HG03066 (cell line): ENCODE data around the gene BAX.

Source experiments
- ATAC-seq: cut with Tn5 transposase; IDR thresholded peaks from one replicate; pipeline ENCODE4 v1.9.1; 2021; ENCODE audit warnings: low read depth; ENCODE audit not compliant: unreplicated experiment

The BAX gene

DNA sequence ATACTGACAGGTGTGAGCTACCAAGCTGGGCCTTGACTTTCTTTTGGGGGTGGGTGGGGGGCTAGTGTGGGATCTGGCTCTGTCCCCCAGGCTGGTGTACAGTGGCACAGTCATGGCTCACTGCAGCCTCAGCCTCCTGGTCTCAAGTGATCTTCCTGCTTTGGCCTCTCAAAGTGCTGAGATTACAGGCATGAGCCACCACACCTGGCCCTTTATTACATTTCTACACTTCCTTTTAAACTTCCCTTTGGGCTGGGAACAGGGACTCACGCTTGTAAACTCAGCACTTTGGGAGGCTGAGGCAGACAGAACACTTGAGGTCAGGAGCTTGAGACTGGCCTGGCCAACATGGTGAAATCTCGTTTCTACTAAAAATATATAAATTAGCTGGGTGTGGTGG lies 22.4 kb downstream of the BAX start:
- no peak for ATAC-seq

GRCh38 chr19:48982280-48982679 lies 27.6 kb downstream of the BAX start:
- no peak for ATAC-seq

GRCh38 chr19:48985711-48986110 lies 31.0 kb downstream of the BAX start:
- no peak for ATAC-seq

- no peak for ATAC-seq
Measured at GRCh38 chr19:48986211-48986610, 31.5 kb downstream of the BAX start.

DNA sequence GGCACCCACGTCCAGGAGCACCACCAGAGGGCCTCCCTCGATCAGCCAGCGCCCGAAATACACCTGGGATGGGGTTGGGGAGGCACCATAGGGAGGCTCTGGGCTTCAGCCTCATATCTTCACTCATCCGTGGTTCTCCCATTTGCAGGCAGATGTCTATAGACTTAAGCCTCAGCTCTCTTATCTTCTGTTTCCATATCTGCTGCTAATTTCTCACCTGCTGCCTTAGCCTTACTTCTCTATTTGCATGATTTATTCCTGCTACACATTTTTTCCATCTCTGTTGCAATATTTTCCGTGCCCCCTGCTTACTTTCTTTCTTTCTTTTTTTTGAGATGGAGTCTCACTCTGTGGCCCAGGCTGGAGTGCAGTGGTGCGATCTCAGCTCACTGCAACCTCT lies 32.6 kb downstream of the BAX start:
- ATAC-seq, result no peak

GRCh38 chr19:48988286-48988685 lies 33.6 kb downstream of the BAX start:
- no peak for ATAC-seq

DNA sequence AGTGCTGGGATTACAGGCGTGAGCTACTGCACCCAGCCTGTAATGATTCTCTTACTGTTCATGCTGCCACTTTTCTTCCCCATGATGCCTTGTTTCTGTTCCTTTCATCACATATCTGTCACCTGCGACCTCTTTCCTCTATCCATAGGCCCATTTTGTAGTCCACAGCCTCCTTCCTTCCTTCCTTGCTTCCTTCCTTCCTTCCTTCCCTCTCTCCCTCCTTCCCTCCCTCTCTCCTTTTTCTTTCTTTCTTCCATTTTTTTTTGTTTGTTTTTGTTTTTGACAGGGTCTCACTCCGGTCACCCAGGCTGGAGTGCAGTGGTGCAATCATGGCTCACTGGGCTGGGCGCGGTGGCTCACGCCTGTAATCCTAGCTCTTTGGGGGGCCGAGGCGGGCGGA lies 34.2 kb downstream of the BAX start:
- no peak for ATAC-seq

DNA sequence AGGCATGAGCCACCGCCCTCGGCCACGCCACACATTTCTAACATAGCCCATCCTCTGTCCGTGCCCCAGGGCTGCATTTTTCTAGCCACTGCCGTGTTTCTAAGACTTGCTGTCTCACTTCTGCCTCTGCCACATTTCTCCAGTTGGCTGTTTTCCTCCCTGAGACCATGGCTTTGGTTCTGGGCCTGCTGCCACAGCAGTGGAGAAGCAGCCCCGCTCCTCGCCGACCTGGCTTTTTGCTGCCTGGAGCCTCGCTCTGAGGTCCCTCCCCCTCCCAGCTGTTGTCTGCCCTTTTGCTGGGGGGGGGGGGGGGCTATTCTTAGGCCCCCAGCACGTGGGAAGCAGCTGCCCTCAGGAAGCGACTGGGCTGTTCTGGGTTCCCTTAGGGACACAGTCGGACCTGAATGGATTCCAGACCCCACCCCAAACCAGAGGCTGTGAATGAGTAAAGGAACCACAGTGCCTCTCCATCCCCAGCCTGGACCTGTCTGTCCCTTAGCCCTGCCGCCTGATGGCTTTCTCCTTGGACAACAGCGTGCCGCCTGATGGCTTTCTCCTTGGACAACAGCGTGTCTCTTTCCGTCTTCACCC lies 35.1 kb downstream of the BAX start:
- no peak for ATAC-seq

DNA sequence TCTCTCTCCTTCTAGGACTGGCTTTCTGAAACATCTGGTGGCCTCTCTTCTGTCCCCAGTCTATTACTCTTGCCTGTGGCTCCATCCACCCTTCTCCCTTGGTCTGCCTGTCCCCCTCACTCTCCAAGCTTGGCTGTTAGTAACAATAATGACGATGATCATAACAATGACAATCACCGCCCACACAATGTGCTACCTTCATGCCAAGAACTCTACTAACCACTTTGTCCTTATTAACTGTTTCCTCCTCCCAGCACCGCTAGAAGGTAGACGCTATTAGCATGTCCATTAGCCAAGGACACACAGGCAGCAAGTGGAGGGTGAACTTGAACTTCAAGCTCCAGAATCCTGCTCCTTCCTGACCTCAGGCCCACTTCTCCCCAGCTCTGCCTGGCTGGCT lies 35.7 kb downstream of the BAX start:
- no peak for ATAC-seq

- ATAC-seq, result no peak
Measured at GRCh38 chr19:48991011-48991609, 36.4 kb downstream of the BAX start.

GRCh38 chr19:48991873-48992580 lies 37.4 kb downstream of the BAX start:
- ATAC-seq, result no peak

GRCh38 chr19:48992581-48993174 lies 38.0 kb downstream of the BAX start:
- ATAC-seq, result peak; percentile 7

DNA sequence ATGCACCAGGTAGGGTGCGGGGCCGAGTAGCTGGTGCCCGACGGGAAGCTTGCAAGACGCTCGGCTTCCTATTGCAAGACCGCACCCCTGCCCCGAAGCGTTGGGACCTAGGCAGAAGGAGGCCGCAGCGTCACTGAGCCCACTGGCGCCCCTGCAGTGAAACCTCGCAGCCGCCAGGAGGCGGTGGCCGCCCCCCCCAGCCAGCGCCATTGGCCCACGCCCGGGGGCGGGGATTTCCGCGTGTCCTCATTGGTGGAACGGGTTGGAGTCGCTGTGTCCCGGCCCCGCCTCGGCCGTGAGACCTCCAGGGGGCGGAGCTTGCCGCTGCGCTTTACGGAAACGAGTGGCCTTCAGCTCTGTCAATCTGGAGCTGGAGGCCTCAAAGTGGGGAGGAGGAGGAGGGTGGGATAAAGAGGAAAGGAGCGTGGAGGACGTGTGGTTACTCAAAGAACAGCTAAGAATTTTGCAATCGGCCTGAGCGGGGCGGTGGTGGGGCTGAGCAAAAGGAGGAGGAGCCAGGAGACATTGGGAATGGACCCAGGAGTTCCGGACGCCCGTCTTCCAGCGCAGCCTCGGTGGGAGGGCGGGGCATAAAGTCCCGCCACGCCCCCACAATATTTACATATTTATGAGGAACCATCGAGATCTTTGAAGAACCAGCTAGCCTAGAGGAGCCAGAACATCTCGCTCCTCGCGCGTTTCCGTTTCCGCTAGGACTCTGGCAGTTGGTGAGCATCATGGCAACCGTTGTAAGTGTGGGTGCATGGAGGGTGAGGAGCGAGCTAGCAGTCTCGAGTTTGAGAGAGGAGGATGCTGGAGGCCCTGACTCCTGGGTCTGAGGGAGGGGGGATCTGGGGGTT lies 38.7 kb downstream of the BAX start, which contains the start of the genes GYS1 and RUVBL2:
TSS of gene GYS1 (minus strand) at position 135 of the 860 bp plus-strand sequence. CDS start 197 bp downstream, outside the sequence.
TSS of gene RUVBL2 (plus strand) at position 713 of the 860 bp plus-strand sequence. CDS start at position 738, 25 bp downstream.
- ATAC-seq, result peak; percentile 89

DNA sequence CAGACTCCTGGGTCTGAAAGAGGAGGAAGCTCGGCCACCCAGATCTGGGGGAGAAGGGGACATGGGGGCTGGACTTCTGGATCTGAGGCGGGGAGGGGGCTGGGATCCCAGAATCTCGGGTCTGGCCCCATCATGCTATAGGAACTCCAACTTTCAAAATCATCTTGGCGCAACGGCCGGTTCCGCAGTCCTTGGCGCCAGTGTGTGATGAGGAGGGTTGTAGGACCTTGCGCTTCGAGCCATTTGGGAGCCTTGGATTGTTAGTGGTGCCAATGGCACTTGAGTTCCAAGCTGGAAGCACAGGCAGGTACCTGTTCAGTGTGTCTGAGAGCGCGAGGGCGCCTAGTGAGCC lies 39.3 kb downstream of the BAX start:
- no peak for ATAC-seq

- ATAC-seq, result no peak
Measured at GRCh38 chr19:48997972-48998371, 43.3 kb downstream of the BAX start.

DNA sequence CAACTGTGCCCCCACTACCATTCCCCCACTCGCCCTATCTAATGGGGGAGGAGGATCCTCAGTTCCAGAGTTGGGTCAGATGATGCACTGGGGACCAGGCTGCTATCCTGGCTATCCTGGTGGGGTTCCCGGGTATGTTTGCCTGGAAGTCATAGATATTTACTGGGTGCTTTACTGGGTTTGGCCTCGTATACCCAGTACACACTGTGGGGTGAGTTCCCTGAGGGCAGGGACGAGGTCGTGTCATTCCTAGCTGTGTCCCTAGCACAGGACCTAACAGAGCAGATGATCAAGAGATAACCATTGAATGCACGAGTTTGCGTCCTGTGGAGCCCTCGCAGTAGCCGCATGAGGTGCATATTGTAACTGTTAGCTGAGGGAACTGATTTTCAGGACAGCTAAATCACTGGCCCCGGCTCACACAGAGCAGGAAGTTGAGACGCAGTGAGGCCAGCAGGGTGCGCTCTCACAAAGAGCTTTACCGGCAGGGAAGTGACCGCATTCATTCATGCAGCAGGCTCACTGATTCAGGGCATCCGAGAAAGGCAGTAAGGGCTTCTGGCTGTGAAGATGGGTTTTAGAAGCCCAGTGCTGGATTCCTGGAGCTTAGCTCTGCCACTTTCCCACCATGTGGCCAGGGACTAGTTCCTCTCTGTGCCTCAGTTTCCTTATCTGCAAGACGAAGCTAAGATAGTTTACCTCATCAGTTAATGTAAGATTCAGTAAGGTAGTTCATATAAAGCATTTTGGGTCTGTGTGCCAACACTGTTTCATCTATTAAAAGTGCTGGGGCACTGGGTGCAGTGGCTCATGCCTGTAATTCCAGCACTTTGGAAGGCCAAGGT lies 45.0 kb downstream of the BAX start:
- ATAC-seq, result no peak

DNA sequence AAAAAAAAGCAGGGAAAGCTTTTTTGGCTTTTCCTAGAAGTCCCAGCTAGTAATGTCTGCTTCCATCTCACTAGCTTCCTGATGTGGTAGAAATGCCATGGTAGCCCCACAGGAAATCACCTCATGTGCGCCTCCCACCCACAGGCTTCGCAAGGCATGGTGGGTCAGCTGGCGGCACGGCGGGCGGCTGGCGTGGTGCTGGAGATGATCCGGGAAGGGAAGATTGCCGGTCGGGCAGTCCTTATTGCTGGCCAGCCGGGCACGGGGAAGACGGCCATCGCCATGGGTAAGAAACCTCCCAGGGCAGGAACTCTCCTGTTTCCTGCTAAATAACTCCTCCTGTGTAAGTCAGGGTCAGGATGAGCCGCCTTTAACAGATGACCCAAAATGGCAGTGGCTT lies 49.5 kb downstream of the BAX start:
- no peak for ATAC-seq

- ATAC-seq, result no peak
Measured at GRCh38 chr19:49004964-49005614, 50.4 kb downstream of the BAX start.

- ATAC-seq, result no peak
Measured at GRCh38 chr19:49006905-49007304, 52.2 kb downstream of the BAX start.
